ENCODE measurements around the gene COX7A2.

- TF ChIP-seq CTCF (IDR thresholded peaks at IDR 0.05; ENCODE audit: borderline replicate concordance, extremely low read depth, low read length, poor library complexity, severe bottlenecking) (no peak), EZH2 (IDR thresholded peaks at IDR 0.05; ENCODE audit: borderline replicate concordance, low read depth, low read length, severe bottlenecking) (no peak)
Measured at GRCh38 chr6:75223428-75223827, 20.2 kb downstream of the COX7A2 start.
